Measurements from ENCODE around the gene PRM1.

The PRM1 gene

DNA sequence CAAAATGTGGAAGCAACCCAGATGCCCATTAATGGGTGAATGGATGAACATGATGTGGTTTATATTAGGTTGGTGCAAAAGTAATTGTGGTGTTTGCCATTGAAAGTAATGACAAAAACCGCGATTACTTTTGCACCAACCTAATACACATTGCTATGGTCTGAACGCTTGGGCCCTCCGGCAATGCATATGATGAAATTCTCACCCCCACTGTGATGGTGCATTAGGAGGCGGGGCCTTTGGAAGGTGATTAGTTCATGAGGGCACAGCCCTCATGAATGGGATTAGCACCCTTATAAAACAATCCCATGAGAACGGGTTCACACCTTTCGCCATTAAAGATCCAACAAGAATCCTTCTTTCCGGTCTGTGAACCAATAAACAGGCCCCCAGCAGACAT lies 25.3 kb upstream of the PRM1 start:
- H3K4me3 ChIP-seq (ENCODE audit: low read depth, low read length) = no peak overlapping the region
- TF ChIP-seq, protein P1, sequence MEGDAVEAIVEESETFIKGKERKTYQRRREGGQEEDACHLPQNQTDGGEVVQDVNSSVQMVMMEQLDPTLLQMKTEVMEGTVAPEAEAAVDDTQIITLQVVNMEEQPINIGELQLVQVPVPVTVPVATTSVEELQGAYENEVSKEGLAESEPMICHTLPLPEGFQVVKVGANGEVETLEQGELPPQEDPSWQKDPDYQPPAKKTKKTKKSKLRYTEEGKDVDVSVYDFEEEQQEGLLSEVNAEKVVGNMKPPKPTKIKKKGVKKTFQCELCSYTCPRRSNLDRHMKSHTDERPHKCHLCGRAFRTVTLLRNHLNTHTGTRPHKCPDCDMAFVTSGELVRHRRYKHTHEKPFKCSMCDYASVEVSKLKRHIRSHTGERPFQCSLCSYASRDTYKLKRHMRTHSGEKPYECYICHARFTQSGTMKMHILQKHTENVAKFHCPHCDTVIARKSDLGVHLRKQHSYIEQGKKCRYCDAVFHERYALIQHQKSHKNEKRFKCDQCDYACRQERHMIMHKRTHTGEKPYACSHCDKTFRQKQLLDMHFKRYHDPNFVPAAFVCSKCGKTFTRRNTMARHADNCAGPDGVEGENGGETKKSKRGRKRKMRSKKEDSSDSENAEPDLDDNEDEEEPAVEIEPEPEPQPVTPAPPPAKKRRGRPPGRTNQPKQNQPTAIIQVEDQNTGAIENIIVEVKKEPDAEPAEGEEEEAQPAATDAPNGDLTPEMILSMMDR (IDR thresholded peaks at IDR 0.05; ENCODE audit: low read depth, low read length) = no peak
- TF ChIP-seq MYC (IDR thresholded peaks at IDR 0.05; ENCODE audit: low read depth, low read length) = no peak
- TF ChIP-seq, protein P2, sequence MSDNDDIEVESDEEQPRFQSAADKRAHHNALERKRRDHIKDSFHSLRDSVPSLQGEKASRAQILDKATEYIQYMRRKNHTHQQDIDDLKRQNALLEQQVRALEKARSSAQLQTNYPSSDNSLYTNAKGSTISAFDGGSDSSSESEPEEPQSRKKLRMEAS (IDR thresholded peaks at IDR 0.05; ENCODE audit: low read depth, low read length) = no peak
- TF ChIP-seq POLR2A (IDR thresholded peaks at IDR 0.05; ENCODE audit: extremely low read depth, insufficient read length) = no peak
- peak; percentile 56 for DNase-seq (ENCODE audit: low read depth)

DNA sequence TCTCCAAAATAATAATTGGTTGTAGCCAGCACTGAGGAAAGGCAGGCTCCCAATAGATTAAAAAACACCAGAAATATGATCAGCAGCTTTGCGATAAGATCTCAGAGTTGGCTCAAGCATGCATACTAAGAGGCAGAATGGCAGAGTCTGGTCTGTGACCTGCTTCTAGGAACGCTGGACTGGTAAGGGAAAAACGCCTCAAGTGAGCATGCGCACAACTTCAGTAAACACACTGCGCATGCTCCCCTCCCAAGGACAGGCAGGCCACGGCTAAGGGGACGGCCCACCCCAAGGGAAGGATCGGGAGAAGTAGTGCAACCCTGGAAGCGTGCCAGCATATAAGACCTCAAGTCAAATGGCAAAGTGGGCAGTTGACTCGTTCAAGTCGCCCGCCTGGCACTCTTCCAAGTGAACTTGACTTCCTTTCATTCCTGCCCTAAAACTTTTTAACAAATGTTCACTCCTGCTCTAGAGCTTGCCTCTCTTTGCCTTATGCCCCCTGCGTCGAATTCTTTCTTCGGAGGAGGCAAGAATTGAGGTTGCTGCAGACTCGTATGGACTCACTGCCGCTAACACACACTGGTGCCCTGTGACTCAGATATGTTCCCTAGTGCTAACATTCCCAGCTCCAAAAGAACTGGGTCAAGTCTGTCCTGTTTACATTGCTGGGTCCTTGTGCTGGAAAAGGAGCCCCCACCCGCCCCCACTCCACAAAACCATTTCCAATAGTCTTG lies 22.4 kb upstream of the PRM1 start:
- TF ChIP-seq, protein P2 (IDR thresholded peaks at IDR 0.05; ENCODE audit: low read depth, low read length) = no peak
- TF ChIP-seq MYC (IDR thresholded peaks at IDR 0.05; ENCODE audit: low read depth, low read length) = no peak
- TF ChIP-seq, protein P1 (IDR thresholded peaks at IDR 0.05; ENCODE audit: low read depth, low read length) = no peak
- no peak for TF ChIP-seq POLR2A (IDR thresholded peaks at IDR 0.05; ENCODE audit: extremely low read depth, insufficient read length)
- DNase-seq (ENCODE audit: low read depth) = no peak
- H3K4me3 ChIP-seq (ENCODE audit: low read depth, low read length) = no peak overlapping the region

DNA sequence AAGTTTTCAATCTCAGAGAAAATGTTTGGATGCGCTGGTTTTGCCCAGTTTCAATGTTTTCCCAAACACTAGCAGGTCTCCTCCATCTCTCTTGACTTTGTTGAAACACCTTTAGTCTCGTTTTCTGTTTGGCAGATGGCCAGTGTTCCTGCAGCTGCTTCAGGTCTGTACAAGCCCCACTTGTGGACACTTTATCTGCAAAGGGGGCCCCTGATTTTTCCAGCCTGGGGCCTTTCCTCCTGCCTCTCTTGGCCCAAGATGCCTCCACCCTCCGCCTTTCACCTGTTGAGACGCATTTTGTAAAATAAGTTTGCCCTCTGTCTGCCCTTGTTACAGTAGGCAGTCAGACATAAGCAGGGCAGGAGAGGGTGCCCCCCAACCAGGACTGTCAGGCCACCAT lies 21.8 kb upstream of the PRM1 start:
- no peak for DNase-seq (ENCODE audit: low read depth)
- TF ChIP-seq POLR2A (IDR thresholded peaks at IDR 0.05; ENCODE audit: extremely low read depth, insufficient read length) (no peak), MYC (IDR thresholded peaks at IDR 0.05; ENCODE audit: low read depth, low read length) (no peak)
- TF ChIP-seq, protein P2 (IDR thresholded peaks at IDR 0.05; ENCODE audit: low read depth, low read length) = no peak
- TF ChIP-seq, protein P1 (IDR thresholded peaks at IDR 0.05; ENCODE audit: low read depth, low read length) = no peak
- no peak overlapping the region for H3K4me3 ChIP-seq (ENCODE audit: low read depth, low read length)

DNA sequence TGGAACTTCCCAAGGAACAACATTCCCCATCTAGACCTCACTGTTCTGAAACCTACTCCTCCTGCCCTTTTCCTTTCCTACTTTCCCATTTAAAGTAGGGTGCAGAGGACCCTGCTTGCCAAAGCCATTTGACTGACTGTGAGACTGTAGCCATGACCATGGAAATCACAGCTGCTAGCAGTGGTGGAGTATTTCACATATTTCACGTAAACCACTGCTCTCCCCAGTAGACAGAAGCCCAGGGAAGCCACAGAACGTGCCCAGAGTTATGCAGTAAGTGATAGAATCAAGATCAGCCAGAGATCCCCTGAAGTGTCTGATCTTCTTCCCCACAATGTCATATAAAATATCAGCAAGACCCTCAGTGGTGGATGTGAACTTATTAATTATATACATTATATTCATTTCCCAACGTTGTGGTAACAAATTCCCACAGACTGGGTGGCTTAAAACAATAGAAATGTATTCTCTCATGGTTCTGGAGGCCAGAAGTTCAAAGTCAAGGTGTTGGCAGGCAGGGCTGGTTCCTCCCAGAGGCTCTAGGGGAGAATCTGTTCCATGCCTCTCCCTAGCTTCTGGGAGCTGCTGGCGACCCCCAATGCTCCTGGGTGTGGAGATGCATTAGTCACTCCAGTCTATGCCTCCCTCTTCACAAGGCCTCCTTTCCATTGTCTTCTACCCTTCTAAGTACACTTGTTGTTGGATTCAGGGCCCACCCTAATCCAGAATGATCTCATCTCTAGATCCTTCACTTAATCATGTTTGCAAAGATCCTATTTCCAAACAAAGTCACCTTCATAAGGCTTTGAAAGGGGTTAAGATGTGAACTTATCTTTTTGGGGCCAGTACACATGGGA lies 20.7 kb upstream of the PRM1 start:
- H3K4me3 ChIP-seq (ENCODE audit: low read depth, low read length) = no peak overlapping the region
- DNase-seq (ENCODE audit: low read depth) = no peak
- TF ChIP-seq, protein P1 (IDR thresholded peaks at IDR 0.05; ENCODE audit: low read depth, low read length) = no peak
- TF ChIP-seq, protein P2 (IDR thresholded peaks at IDR 0.05; ENCODE audit: low read depth, low read length) = no peak
- no peak for TF ChIP-seq MYC (IDR thresholded peaks at IDR 0.05; ENCODE audit: low read depth, low read length)
- TF ChIP-seq POLR2A (IDR thresholded peaks at IDR 0.05; ENCODE audit: extremely low read depth, insufficient read length) = no peak

DNA sequence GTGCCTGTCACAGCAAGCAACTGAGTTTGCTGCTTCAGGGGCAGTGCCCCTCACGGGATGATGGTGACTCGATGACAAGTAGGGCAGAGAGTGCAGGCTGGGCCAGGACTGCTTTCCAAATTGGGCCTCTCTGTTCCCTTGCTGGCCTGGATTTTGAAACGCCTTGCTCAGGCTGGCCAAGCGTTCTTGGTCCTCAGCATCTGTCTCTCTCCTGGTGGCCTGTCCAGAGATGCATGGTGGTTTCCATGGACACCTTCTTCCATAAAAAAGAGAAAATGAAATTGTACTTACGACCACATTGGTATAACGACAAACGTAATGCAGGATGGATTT lies 19.4 kb upstream of the PRM1 start:
- TF ChIP-seq POLR2A (IDR thresholded peaks at IDR 0.05; ENCODE audit: extremely low read depth, insufficient read length) (no peak), MYC (IDR thresholded peaks at IDR 0.05; ENCODE audit: low read depth, low read length) (no peak)
- TF ChIP-seq, protein P2 (IDR thresholded peaks at IDR 0.05; ENCODE audit: low read depth, low read length) = no peak
- TF ChIP-seq, protein P1 (IDR thresholded peaks at IDR 0.05; ENCODE audit: low read depth, low read length) = no peak
- no peak overlapping the region for H3K4me3 ChIP-seq (ENCODE audit: low read depth, low read length)
- no peak for DNase-seq (ENCODE audit: low read depth)
